ENCODE results near the gene SLC19A1. TPM values are rescaled to one million over a fixed set of nuclear protein-coding genes. Genes with fewer than 3 reads are reported as not detected.
"Not testable (repeated sequence)": the region's sequence is repeated elsewhere in the genome, so short reads cannot be mapped to it uniquely, and the experiment has no call there.

Gene SLC19A1
- total RNA-seq, 2 donors from 2014 or later = 5.4 to 8.6 TPM

GRCh38 chr21:45578176-45578801, 36.0 kb upstream of the SLC19A1 start:
- intact Hi-C loops (cut with DNase I) = no loop called here
- no peak for ATAC-seq
- no peak for DNase-seq

DNA sequence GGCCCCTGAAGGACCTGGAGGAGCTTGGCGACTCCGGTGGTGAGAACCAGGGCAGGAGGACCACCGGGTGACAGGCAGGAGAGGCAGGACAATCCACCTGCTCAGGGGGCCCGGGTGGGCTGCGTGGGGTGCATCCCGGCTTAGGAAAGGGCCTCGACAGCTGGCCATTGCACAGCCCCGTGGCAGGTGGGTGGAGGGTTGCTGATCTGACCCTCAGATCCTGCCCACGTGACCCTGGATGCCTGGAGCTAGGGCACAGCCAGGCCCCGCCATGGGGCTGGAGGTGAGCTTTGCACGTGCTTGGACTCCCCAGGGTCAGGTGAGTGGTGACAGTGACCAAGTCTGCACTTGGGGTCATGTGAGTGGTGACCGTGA, 35.5 kb upstream of the SLC19A1 start:
- no peak for DNase-seq
- intact Hi-C loops (cut with DNase I) = no loop called here

GRCh38 chr21:45576838-45577737, 34.8 kb upstream of the SLC19A1 start:
- ATAC-seq (no peak), DNase-seq (no peak)
- intact Hi-C loops (cut with DNase I) = no loop called here

More for the DNA sequence above, 35.5 kb upstream of the SLC19A1 start:
- no peak for ATAC-seq

DNA sequence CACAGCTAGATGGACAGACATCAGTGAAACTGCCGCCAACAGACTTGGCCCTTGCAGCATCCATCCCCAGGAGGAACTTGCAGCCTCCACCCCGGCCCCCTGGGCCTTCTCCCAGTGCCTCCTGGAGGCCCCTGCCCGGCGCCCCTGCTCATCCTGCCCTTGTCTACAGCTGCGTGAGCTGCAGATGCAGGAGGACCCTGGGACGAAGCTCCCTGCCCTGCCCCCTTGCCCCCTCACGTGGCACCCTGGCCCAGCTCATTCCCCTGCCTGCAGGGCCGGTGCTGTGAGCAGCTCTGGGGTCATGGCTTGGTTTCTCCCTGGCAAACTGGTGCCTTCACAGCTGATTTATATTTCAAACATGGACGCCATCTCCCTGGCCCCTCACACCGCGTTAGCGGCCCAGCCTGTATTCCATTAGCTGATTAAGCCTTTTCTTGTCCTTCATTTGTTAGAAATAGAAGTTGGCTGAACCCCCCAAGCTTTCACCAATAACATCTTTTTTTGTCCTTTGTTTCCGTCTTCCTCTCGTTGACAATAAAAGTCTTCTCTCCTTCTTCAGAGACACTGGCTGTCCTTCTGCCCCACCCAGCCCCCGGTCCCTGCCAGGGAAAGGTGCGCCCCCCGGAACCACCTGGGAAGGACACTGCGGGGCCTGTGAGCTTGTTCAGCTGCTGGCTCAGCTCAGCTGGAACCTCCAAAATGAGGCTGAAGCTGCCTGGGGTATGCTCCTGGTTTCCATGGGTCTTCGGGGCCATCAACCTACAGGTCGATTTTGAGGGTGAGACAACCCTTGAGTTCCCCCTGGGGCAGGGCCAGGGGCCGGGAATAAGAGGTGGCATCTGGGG, 34.0 kb upstream of the SLC19A1 start:
- intact Hi-C loops (cut with DNase I) = no loop called here
- no peak for DNase-seq
- no peak for ATAC-seq

GRCh38 chr21:45575304-45575992, 33.2 kb upstream of the SLC19A1 start:
- ATAC-seq (no peak), DNase-seq (no peak)
- intact Hi-C loops (cut with DNase I) = no loop called here

DNA sequence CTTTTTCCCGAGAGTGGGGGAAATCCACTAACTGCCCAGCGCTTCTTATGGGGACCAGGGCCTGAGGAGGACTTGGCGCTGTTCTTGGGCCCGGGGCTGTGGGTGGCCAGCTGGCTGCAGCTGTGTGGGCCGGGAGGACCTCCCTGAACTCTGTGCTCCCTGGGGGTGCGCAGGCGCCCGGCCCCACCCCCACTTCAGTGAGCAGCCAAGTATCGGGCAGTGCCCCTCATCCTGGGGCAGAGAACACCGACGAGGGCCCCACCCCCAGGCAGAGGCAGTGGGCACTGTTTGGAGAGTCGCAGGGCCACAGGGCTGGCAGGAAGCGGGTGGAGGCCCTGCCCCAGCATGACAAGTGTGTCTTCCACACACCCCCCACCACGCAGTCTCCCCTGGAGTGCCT, 32.5 kb upstream of the SLC19A1 start:
- peak in 1 of 2 donors; percentile 18 for ATAC-seq
- no peak for DNase-seq
- intact Hi-C loops (cut with DNase I) = no loop called here

GRCh38 chr21:45574081-45574501, 31.9 kb upstream of the SLC19A1 start:
- intact Hi-C loops (cut with DNase I) = no loop called here
- DNase-seq = no peak
- no peak for ATAC-seq

DNA sequence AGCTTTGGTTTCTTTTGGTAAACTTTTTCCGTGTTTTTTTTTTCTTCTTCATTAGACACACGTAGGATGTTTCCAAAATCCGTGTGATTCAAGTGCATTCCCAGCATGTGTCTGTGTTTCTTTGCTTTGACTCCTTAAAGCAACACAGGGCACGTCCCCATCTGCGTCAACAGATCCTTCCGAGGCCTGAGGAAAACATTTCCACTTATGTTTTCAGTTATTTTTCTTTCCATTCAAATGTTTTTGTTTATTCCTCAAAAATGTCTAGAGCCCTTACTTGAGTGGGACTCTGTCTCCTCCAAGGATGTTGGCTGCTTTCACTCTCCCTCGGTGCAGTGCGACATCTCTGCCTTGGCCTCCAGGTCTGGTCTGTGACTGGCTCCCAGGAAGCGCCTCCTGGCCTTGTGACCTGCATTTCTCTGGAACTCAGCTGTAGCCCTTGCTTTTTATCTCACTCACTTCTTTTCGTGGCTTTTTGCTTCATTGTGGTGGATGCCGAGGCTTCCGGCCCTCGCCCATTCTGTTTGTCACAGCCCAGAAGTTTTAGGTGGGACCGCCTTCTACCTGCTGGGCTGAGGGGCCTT, 31.3 kb upstream of the SLC19A1 start:
- intact Hi-C loops (cut with DNase I) = no loop called here
- no peak for DNase-seq
- ATAC-seq = no peak

DNA sequence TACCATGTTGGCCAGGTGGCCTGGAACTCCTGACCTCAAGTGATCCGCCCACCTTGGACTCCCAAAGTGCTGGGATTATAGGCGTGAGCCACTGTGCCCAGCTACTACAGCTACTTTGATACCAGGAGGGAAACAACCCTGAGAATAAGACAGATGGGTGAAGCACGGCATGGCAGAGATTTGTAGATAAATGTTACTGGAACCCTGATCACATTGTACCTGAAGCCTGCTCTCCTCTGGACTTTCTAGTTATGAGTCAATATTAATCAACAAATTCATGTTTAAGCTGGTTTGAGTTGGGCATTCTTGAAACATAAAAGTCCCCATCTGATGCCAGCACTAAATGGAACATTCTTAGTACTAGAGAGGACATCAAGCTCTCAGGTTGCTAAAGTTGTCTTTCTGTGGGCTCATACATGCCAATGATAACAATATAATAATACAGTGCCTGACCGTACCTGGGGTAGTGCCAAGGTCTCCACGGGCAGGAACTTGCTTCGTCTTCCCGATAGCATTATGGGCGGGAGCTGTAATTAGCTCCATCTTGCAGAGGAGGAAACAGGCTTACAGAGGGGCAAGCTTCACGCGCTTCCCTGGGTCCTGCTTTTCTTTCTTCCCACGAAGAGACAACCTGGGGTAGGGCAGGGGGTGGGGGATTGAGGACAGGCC, 30.7 kb upstream of the SLC19A1 start:
- intact Hi-C loops (cut with DNase I) = no loop called here
- ATAC-seq (no peak), DNase-seq (no peak)

DNA sequence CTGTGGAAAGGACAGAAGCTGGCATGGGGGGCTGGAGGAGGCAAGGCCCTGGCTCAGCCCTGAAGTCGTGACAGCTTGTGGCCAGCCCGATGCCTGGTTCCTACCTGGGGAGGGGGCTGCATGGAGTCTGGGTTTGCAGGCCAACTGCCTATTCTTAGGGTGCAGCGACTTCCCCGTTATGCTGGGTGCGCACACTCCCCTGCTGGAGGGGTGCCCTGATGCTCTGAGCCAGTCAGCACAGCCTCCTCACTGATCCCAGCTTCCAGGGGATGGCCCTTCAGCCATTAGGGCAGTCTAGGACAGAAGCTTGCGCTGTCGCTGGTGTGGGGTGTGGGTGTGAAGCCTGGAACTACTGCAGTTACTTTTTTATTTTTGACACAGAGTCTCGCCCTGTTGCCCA, 30.0 kb upstream of the SLC19A1 start:
- ATAC-seq (no peak), DNase-seq (no peak)
- intact Hi-C loops (cut with DNase I) = no loop called here

DNA sequence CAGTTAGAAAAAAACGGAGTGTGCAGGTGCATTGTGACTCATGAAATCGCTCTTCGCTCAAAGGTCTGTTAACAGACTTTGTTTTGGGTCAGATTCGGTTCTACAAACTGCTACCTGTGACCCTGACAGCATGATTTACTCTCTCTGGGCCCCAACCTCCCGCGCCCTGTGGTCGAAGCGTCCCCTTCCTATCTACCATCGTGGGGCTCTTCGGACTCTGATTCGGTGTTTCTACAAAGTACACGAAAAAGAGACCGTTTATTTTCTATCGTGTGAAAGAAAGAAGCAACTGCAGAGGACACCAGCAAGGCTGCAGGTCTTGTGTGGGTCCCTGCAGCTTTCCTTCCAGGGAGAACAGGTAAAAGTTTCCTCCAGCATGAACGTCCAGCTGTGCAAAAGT, 29.4 kb upstream of the SLC19A1 start:
- ATAC-seq (no peak), DNase-seq (no peak)
- intact Hi-C loops (cut with DNase I) = no loop called here

GRCh38 chr21:45570826-45571601, 28.8 kb upstream of the SLC19A1 start:
- no peak for DNase-seq
- intact Hi-C loops (cut with DNase I) = no loop called here
- no peak for ATAC-seq

GRCh38 chr21:45570071-45570470, 27.8 kb upstream of the SLC19A1 start:
- ATAC-seq (no peak), DNase-seq (no peak)
- intact Hi-C loops (cut with DNase I) = no loop called here

DNA sequence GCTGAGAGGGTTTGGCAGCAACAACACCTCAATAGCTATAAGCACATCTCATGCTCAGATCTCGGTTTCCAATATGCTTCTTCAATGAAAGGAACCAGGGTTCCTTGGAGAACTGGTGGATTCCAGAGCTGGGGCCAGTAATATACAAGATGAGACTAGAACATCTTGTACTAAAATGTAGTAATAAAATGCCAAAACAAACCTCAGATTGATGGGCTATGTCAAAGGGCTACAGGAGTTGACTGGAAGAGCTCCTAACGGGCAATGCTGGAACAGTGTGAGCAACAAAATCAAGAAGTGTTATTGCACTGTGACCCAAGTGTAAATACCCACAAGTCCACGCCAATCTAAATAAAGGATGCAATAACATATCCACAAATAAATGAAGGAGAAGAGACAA, 26.1 kb upstream of the SLC19A1 start:
- intact Hi-C loops (cut with DNase I) = no loop called here
- ATAC-seq = no peak
- no peak for DNase-seq

DNA sequence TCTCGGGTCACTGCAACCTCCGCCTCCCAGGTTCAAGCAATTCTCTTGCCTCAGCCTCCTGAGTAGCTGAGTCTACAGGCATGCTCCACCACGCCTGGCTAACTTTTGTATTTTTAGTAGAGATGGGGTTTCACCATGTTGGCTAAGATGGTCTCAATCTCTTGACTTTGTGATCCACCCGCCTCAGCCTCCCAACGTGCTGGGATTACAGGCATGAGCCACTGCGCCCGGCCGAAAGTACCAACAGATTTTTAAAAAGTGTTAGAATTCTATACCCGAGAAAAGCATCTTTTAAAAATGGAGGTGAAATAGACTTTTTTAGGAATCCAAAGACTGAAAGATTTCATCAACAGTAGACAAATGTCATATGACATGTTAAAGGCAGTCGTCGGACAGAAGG, 21.9 kb upstream of the SLC19A1 start:
- DNase-seq; intact Hi-C loops (cut with DNase I); ATAC-seq: not testable (repeated sequence)

GRCh38 chr21:45562965-45563364, 20.7 kb upstream of the SLC19A1 start:
- DNase-seq = no peak
- intact Hi-C loops (cut with DNase I) = no loop called here
- ATAC-seq = no peak

- DNase-seq = no peak
- intact Hi-C loops (cut with DNase I) = no loop called here
- ATAC-seq = no peak
These were observed 20.2 kb upstream of the SLC19A1 start for GRCh38 chr21:45562402-45562801.

- DNase-seq; intact Hi-C loops (cut with DNase I); ATAC-seq: not testable (repeated sequence)
These were observed 19.0 kb upstream of the SLC19A1 start for GRCh38 chr21:45561241-45561640.

Data from left cardiac atrium (tissue), 4 donors.